ENCODE results near the gene EMD. TPM values are rescaled to one million over a fixed set of nuclear protein-coding genes. Genes with fewer than 3 reads are reported as not detected.

The EMD gene
- total and polyA plus RNA-seq, 10 of the 15 experiments (the other 5 are each of a cell fraction or from before 2014, with no cell fraction given) = 0.76 to 100 (median 43.2) TPM

- no peak for TF ChIP-seq FOXK2 (IDR thresholded peaks at IDR 0.05)
- TF ChIP-seq POU2F2 (IDR thresholded peaks at IDR 0.05; ENCODE audit: borderline replicate concordance, low read depth, low read length) = no peak
- TF ChIP-seq SREBF1 (IDR thresholded peaks at IDR 0.05; ENCODE audit: low read length) = no peak
- TF ChIP-seq, protein P1, sequence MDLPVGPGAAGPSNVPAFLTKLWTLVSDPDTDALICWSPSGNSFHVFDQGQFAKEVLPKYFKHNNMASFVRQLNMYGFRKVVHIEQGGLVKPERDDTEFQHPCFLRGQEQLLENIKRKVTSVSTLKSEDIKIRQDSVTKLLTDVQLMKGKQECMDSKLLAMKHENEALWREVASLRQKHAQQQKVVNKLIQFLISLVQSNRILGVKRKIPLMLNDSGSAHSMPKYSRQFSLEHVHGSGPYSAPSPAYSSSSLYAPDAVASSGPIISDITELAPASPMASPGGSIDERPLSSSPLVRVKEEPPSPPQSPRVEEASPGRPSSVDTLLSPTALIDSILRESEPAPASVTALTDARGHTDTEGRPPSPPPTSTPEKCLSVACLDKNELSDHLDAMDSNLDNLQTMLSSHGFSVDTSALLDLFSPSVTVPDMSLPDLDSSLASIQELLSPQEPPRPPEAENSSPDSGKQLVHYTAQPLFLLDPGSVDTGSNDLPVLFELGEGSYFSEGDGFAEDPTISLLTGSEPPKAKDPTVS (IDR thresholded peaks at IDR 0.05; ENCODE audit: low read depth, low read length) = no peak
- TF ChIP-seq, protein P2, sequence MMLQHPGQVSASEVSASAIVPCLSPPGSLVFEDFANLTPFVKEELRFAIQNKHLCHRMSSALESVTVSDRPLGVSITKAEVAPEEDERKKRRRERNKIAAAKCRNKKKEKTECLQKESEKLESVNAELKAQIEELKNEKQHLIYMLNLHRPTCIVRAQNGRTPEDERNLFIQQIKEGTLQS (IDR thresholded peaks at IDR 0.05; ENCODE audit: borderline replicate concordance, extremely low read depth, low read depth, low read length) = no peak
- TF ChIP-seq, protein P3, sequence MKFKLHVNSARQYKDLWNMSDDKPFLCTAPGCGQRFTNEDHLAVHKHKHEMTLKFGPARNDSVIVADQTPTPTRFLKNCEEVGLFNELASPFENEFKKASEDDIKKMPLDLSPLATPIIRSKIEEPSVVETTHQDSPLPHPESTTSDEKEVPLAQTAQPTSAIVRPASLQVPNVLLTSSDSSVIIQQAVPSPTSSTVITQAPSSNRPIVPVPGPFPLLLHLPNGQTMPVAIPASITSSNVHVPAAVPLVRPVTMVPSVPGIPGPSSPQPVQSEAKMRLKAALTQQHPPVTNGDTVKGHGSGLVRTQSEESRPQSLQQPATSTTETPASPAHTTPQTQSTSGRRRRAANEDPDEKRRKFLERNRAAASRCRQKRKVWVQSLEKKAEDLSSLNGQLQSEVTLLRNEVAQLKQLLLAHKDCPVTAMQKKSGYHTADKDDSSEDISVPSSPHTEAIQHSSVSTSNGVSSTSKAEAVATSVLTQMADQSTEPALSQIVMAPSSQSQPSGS (IDR thresholded peaks at IDR 0.05; ENCODE audit: low read length) = no peak
- peak; percentile 71 to 78 (median 73) for TF ChIP-seq CTCF (IDR thresholded peaks at IDR 0.05 in 2 of 3, conservative IDR thresholded peaks at IDR 0.05 in 1 of 3; ENCODE audit: control insufficient read depth in 2 of 3, extremely low read depth in 1 of 3, insufficient read depth in 1 of 3, low read depth in 3 of 3, low read length in 3 of 3)
Observed at GRCh38 chrX:154398668-154399526, 19.8 kb downstream of the EMD start (continued).
